Activated CD4-positive, alpha-beta T cell treated with anti-CD3 and anti-CD28 coated beads, Interleukin-10, Interleukin-2, amounts not matched to agents 100 ng/mL and 50 ng/mL, durations not matched to agents 16 hours and 8 hours (primary cell): ENCODE measurements around the gene RALGDS.
A peak's percentile ranks its signal among the peaks of the same experiment; 100 is the strongest.

ENCODE experiments used
- DNase-seq: peaks from one replicate; pipeline ENCODE4 v3.0.0-alpha.2; 2020

Gene RALGDS

DNA sequence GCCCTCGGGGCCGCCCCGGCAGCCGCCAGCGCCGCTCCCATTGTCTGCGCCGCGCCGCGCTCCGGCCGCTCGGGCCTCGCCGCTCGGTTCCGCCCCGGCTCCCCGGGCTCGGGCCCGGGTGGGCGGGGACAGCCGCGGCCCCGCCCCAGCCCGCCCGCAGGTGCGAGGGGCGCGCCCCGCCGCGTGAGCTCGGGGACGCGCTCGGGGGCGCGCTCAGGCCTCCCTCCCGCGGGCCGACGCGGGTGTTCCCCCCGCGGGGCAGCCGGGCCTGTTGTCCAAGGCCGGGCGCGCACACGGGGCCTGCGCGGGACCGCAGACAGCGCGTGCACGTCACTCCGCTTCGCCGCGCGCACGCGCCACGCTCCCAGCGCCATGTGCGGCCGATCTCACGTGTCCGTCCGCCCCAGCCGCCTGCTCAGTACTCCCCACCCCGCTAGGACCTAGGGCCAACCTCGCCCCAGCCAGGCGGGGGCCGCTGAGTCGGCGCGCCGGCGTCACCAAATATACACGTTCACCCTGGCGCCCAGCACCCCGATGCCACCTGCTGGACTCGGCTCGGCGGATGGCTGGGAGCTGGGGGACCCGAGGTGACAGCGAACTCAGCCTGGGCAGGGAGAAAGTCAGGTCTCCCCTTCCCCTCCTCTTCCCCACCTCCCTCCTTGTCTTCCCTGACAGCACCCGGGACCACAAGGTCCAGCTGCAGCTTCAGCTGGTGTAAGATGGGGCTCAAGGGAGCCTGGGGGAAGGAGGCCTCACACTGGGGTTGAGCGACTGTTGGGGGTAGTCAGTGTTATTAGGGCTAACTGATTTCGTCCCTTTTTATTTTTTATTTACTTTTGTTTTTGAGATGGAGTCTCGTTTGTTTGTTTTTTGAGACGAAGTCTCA, 28.3 kb upstream of the RALGDS start:
- DNase-seq = peak; percentile 92

DNA sequence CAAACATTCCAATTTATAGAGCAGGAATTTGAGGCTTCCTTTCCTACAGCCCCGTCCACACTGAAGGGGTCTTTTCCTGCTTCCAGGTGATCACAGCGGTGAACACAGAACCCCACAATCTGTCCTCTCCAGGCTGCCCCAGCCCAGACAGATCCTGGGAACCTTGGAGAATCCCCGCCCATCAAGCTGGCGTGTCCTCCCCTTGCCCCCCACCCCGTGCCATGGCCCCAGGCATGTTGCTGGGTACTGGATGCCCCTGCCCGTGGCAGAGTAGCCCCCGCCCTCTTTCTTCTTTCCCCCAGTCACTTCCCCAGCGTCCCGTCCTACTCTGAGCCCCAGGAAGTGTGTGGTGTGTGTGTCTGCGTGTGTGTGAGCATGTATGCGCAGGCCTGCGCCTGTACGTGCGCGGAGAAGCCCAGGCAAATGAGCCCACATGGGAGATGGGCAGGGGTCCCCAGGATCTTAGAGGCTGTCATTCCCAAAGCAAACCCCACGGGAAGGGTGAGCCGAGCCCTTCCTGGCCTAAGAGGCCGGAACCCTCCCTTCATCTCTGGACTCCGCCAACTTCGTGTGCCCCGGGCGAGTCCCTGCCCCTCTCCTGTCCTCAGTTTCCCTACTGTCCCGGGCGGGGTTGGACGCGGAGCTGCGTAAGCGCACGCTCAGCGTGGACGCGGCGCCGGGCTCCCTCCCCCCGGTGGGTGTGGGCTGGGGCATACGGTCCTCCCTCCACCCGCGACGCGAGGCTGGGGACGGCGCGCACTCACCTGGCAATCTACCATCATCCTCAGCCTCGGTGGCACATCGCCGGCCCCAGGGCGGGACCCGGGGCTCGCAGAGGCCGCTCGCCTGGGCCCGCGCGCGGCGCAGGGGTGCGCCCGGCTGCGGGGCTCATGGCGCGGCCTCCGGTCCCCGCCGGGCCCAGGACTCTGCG, 27.4 kb upstream of the RALGDS start:
- peak; percentile 67 for DNase-seq

DNA sequence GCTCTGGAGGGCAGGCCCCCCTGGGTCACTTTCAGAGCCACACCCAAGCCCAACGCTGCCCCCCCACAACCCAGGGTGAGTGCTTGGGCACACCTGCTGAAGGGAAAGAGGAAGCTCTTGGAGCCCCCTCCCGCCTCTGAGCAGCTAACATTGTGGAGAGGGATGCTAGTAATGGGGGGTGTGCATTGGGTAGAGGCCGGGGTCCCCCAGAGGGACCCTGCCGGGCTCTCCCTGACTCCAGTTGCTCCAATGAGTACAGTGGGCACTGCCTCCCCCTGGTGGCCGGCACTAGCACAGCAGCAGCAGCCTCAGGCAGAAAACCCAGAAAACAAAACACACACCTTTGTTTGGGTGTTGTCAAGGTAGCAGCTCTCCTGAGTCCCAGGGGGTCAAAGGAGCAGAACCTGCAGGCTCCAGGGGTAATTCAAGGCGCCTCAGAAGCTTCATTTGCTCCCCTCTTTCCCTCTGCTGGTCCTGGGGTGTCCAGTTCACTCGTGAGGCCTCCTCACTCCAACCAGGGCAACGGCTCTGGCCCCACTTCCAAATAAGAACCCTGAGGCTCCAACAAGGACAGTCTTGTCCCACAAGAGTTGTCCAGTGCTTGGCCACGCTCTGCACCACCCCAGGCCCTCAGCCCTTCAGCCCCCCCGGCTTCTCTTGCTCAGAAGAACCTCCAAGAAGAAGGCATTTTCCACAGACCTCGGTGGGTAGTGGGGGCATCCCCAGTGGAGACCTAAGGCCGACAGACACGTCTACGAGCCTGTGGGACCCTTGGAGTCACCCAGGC, 26.6 kb upstream of the RALGDS start:
- peak; percentile 89 for DNase-seq

DNA sequence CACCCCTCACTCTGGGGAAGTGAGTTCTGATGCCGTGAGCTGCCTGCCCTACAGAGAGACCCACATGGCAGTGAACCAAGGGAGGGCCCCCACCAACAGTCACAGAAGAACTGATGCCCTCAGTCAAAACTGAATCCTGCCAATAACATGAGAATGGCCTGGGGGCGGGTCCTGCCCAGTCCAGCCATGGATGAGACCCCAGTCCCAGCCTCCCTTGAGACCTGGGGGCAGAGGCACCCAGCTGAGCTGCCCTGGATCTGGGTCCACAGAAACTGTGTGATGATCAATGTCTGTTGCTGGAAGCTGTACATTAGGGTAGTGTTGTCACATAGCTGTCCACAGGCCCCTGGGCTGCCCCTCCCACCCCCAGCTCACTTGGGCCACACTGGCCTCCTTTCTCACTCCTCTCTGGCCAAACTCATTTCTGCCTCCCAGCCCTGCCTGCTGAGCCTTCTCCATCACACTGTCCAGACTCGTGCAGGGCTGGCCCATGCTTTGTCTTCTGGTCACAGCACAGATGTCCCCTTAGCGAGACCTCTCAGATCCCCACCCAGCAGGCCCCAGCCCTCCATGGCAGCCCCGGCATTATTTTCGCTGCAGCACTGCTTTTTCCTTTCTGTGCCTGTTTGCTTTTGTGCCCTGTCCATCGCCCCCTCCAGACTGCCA, 25.8 kb upstream of the RALGDS start:
- no peak for DNase-seq

DNA sequence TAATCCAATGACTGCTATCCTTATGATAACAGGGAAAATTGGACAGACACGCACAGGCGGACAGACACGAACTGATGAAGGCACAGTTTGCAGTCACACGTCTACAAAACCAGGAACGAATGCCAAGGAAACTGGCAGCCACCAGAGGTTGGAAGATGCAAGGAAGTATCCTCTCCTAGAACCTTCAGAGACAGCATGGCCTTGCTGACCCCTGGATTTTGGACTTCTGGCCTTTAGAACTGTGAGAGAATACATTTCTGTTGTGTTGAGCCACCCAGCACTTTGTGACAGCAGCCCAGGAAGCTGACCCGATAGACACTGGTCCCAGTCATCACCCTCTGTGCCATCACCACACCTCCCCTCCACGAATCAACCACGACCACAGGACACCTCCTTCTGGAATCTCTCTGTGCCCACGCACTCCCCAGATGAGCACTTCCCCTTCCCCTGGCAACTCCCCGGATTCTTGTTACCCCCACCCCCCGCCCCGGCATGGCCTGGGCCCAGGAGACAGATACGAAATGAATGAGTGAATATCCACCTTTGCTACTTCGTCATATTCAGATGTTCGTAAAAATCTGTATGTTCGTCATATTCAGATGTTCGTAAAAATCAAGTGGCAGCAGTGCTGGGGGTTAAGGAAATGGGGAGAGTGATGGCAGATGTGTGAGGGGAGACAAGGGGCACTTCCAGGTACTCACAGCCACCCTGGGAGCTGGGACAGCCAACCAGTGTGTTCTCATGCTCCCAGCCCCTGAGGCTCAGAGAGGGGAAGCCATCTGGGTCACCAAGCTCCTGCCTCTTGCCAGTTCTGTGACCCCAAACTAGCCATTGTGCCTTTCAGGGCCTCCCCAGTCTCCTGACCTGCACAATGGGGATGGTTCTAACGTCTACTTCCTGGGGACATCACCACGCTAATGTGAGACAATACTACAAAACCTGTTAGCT, 24.1 kb upstream of the RALGDS start:
- DNase-seq = no peak

DNA sequence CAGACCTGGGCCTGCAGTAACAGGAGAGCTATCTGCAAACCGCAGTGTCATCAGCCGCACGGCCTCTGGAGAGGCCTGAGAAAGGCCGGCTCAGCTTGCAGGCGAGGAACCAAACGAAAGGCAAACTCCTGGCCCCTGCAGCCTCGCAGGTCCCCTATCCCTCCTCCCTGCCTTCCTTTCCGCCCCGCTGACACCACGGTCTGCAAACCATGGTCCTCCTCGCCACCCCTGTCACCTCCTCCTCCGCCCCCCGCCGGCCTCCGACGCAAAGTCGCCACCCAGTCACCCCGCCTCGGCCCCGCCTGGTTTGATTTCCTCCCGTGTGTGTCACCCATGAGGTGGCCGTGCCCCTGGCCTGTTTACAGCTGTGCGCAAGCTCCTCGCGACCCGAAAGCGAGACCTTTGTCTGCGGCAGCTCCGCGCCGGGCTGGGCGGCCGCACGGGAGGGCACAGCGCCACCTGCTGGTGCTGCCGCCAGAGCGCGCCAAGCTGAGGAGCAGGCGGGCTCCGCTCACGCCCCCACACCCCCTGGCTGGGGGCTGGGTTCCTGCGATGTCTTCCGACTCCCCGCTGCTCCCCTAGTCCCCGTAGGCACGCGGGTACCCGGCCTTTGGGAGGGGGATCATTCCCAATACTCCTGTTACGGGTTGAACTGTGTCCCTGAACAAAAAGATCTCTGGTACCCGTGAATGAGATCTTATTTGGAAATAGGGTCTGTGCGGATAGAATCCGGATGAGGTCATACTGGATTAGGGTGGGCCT, 23.3 kb upstream of the RALGDS start:
- DNase-seq = peak; percentile 98

DNA sequence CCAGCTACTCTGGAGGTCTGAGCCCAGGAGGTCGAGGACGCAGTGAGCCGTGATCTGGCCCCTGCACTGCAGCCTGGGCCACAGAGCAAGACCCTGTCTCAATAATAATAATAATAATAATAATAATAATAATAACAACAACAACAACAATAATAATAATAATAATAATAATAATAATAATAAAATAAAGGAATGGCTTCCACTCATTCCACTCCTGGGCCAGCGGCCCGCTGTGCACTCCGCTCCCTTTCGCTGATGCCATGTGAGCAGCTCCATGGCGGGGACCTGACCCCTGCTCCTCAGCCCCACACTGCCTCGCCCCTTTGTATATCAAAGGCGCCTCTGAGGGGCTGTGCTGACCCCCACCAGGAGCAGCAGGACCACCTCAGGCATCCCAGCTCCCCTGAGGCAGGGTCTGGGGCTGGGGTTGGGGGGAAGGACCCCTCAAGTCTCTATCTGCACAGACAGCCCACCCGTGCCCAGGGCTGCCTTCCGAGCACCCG, 22.6 kb upstream of the RALGDS start:
- no peak for DNase-seq

DNA sequence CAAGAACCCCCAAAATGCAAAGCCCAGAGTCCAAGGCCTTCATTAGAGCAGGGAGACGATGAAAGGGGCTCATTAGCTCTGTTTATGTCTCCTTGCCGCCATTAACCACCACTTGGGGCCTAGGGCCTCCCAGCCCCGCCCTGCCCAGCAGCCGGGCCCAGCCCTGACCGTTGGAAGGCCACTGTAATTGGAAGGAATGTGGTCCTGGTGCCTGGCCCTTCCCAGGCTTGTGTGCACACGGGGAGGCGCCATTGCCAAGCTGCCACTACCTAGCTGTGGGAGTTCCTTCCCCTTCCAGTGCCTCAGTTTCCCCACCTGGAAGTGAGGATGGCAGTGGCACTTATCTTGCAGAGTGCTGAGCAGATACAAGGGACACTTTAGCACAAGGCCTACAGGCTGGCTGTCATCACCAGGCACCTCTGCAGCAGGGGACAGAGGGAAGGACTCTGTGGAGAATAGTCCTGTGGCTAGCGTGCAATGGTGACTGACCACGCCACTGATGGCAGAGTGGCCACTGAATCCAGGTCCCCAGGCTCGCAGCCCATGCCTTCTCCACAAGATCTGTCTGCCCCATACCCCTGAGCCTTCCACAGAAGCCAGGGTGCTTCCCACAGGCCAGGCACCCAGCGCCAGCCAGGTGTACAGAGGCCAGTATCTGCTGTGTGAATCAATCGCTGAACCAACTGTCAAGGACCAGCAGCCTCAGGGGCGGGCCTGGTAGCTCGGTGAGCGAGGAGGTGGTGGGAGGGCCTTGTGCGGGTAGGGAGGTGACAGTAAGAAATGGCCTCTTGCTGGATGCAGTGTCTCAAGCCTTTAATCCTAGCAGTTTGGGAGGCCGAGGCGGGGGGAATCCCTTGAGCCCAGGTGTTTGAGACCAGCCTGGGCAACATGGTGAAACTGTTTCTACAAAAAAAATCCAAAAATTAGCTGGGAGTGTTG, 21.9 kb upstream of the RALGDS start:
- DNase-seq = peak; percentile 56

DNA sequence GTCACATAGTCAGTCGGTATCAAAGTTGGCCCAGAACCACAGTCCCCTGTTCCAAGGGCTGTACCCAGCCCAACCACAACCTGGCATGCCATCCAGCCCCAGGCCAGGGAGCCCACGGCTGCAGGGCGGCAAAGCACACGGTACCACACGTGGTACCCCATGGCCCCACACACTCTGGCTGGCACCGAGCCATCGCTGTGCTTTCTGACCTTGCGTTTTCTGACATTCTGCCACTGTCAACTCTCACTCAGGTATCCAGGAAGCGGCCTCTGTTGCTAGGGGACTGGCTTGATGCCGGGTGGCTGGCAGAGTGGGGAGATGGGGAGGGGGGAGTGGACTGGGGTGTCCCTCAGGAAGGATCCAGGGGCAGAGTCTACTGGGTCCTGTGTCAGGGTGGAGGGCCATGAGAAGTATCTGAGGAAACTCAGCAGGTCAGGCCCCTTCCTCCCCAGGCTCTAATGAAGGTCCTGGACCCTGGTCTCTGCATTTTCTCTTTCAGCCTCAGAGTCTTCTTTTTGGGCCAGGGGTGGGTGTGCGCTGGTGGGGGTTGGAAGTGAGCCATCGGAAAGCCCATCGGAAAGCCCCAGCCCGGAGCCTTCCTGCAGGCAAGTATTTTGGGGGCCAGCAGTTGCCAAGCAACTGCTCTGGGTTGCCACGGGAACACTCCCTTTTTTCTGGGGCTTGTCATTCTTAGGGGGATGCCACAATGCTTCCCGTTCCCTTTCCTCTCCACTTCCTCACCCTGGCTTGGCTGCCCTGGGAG, 21.0 kb upstream of the RALGDS start:
- peak; percentile 77 for DNase-seq

DNA sequence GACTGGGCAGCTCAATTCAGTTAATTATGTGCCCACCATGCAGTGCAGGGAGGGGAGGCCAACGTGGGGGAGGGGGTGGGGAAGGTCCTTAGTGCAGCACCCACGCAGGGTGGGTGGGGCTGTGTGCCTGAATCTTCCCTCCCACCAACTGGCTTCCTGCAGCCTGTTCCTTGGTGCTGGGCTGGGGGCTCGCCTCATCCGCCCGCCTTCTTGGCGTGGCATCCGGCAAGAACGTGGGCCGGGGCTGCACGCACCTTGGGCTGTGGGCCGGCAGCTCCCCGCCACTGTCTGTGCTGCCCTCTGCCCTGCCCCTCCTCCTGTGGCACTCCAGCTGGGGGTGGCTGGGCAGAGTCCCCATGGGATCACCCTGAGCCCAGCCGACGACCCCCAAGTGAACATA, 19.6 kb upstream of the RALGDS start:
- no peak for DNase-seq

DNA sequence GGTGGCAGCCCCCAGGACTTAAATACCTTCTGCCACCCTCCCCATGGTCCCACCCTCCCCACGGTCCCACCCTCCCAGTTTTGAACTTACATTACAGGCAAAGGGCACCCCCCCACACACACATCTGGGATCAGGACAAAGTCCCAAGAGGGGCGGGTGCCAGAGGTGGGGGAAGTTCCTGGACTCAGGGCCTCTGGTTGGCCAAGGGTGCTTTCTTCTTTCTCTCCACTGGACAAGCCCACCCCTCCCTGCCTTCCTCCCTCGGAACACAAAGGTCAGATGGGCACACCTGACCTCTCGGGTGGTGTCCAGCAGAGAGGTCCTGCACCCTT, 19.1 kb upstream of the RALGDS start:
- DNase-seq = no peak

DNA sequence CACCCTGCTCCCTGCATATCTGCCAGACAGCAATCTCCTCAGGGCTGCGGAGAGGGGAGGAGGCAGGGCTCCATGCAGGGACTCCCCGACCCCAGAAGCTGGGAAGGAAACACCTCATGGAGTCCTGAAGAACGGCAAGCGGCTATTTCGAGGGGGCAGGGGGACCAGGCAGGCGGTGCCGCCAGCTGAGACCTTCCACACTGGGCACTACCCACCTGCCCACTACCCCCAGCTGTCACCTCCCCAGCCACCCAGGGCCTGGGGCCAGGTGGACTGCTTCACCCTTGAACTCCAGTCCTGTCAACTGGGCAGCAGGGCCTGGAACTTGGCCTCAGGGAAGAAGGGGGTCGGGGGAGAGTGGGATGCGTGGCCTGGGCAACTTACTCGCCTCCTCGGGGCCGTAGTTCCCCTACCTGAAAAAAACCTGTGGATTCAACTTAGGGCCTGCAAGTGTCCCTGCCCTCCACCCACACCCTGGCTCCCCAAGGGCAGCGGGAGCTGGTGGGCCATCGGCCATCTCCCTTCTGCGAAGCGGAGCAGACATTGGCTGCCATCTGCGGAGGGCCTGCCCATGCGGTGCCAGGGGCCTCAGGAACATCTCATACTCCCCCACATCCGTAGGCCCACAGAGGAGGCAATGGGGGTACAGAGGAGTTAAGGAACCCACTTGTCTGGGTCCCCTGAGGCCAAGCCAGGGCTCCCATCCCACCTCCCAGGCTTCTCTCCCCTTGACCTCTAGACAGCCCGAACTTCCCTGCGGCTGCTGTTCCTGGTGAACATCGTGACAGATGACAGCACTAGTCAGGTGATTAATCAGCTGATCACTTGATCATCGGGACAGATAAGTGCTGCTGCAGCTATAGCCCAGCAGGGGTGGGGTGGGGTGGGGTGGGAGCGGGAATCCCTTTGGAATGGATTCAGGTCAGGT, 18.5 kb upstream of the RALGDS start:
- no peak for DNase-seq

DNA sequence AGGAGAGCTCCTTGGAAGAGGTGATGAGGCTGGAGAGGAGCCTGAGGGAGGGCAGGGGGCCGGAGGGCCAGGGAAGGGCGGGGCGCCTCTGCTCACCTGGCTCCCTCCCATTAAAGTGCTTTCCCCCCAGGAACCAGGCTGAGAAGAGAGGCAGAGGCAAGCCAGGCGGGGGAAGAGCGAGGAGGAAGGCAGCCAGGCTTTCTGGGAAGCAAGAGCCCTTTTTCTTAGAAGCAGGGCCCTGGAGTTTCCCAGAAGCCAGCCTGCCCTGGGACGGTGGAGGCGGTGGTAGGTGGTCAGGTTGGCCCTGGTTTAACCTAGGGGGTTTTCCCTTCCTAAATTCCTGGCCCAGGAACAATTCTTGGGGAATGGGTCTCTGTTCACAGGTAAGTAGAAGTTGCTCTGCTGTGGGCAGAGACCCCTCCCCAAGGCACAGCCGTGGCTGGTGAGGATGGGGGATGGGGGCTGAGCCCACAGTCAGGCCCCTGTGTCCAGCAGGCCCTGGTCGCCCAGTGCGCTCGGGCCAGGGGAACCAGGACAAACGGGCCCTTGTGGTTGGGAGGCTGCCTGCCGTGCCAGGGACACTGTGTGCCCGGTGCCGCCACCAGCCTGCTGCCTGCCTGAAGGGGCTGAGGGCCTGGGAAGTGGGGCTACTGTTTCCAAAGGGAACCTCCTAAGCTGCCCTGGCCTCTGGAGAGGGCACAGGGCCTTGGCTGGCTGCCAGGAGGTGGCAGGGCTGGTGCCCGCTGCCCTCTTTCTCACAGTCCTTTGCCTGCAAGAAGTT, 16.6 kb upstream of the RALGDS start:
- DNase-seq = peak; percentile 65

DNA sequence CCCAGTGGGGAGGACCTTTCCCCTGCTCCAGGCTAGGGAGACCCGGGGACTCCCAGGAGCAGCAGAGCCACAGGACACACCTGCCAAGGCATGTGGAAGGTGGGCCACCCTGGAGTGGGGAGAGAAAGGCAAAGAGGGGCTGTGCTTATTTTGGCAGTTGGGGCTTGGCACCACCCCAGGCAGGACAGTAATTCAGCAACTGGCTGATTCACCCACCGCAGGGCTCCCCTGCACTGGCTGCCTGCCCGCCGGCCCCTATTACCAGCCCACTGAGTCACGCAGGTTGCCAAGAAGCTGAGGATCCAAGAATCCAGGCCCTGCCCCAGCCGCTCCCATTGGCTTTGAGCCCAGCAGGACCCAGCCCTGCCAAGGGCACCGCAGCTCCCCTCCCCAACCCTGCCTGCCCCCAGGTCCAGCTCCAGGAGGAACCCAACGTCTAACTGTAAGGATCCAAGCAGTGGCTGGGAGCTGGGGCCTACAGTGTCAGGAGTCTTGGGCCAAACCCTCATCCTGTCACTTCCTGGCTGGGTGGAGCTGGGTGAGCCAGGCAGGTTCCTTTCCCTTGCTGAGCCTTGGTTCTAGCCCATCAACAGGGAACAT, 14.2 kb upstream of the RALGDS start:
- peak; percentile 92 for DNase-seq

DNA sequence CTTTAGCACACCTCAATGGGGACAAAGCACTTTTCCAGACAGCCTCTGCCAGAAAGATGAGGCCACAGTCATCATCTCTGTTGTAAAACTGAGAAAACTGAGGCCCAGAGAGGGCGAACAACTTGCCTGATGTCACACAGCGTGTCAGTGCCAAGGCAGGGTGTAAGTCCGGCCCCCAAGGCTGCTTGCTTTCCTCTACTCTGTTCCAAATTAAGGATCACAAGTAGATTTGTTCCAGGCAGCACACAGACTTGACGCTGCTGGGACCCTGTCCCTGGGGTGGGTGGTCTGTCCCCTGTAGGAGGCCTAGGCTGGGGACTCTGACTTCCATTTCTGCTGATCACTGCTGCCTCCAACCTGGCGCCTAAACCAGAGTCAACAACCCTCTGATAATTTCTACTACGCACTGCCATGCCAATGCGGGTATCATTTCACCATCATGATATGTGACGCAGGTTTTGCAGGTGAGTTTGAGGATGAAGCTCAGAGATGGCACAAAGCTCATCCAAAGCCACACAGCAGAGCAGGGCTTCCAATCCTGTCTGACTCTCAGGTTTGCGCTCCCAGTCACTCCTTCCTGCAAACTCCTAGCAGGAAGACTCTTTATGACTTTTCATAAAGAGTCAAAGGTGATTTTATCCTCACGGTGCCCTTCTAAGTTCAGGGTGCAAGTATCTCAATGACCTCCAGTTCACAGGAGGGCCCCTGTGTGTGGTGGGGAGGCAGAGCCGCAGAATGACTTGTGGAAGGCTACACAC, 13.5 kb upstream of the RALGDS start:
- DNase-seq = peak; percentile 66
